ENCODE results near the gene TNFSF18. TPM values are rescaled to one million over a fixed set of nuclear protein-coding genes. Genes with fewer than 3 reads are reported as not detected.

The TNFSF18 gene
- total RNA-seq, 1 donor from 2014 or later = 2.0 TPM

Other genes starting within 250 kb of the TNFSF18 start
- gene TNFSF4, start 156.4 kb upstream of the TNFSF18 start, total RNA-seq = 0.12 TPM